BJ (cell line): ENCODE results near the gene ALDH3A1. TPM values are rescaled to one million over a fixed set of nuclear protein-coding genes. Genes with fewer than 3 reads are reported as not detected.

Experiments
- CTCF ChIA-PET: fragments of 350-600 bp; formaldehyde crosslinking; extraction: SDS; loops from one replicate; lab custom pipeline; 2021; ENCODE audit warnings: antibody characterized with exemption, inconsistent platforms; lab: Yijun Ruan, JAX
- POLR2A ChIA-PET: fragments of 300-600 bp; sonication (Branson Sonifier 250); formaldehyde crosslinking; extraction: SDS; loops from one replicate; lab custom pipeline; 2021; ENCODE audit warnings: antibody characterized with exemption; lab: Charles Lee
- DNase-seq: peaks from one replicate; pipeline ENCODE4 v3.0.0-alpha.2; 2011; ENCODE audit warnings: low read depth
- H3K27me3 ChIP-seq: 2 replicates; pipeline ENCODE4 v1.6.0; 2011; ENCODE audit warnings: low read length; ENCODE audit not compliant: control insufficient read depth, insufficient read depth
- H3K36me3 ChIP-seq: 2 replicates; pipeline ENCODE4 v1.5.1; 2011; ENCODE audit warnings: low read length; ENCODE audit not compliant: control insufficient read depth, insufficient read depth
- H3K4me3 ChIP-seq: 2 replicates; pipeline ENCODE4 v1.5.1; 2011; ENCODE audit warnings: low read depth, mild to moderate bottlenecking, control low read depth, low read length
- CTCF ChIP-seq: IDR thresholded peaks from 2 replicates; pipeline ENCODE4 v1.5.1; 2011; ENCODE audit warnings: low read depth, mild to moderate bottlenecking, control low read depth, inconsistent platforms, low read length, moderate library complexity; ENCODE audit not compliant: insufficient read depth
- polyA minus RNA-seq: library from RNA; depleted of rRNA, polyadenylated mRNA; stranded (reverse); fragments of >200 nt; gene quantifications from 2 replicates; pipeline ENCODE4 v1.2.3, GENCODE V29; 2011; rRNA and poly(A)+ RNA removed
- polyA plus RNA-seq: library from polyadenylated mRNA; depleted of rRNA; stranded (reverse); fragments of >200 nt; gene quantifications from 2 replicates; pipeline ENCODE4 v1.2.3, GENCODE V29; 2011; rRNA removed

Gene ALDH3A1
- polyA plus RNA-seq (0.11 and 0.20 TPM in 2 replicates), polyA minus RNA-seq (1.2 TPM in 1 of 2 replicates, not detected in the other)

- no peak within 1 kb of the TSS for H3K4me3 ChIP-seq
- H3K27me3 ChIP-seq, result 0 out of 2 replicates have a peak, but pooled peaks cover 6% of the 10 kb centered on the region
- TF ChIP-seq CTCF, result no peak
- no peak for DNase-seq
- H3K36me3 ChIP-seq, result no peaks in the 10 kb centered on the region
- ChIA-PET CTCF (interaction anchor here (11.6 kb wide), 1 partner anchor 16 kb away, joined by 84 read pairs; no protein-coding TSS in a partner anchor), POLR2A (no interaction called here)
These were observed at the start of gene ALDH3A1 for GRCh38 chr17:19747829-19748806. ALDH3A1 (minus strand) TSS chr17:19748298; CDS start chr17:19745129, 3,169 bp downstream.

- TF ChIP-seq CTCF, result no peak
- POLR2A ChIA-PET, result no interaction called here
- H3K36me3 ChIP-seq, result peaks cover 12% of the 10 kb centered on the region
- no peak overlapping the region for H3K4me3 ChIP-seq
- DNase-seq, result no peak
- H3K27me3 ChIP-seq, result no peaks in the 10 kb centered on the region
- CTCF ChIA-PET, result interaction anchor here (1.0 kb wide), 1 partner anchor 28 kb away, joined by 3 read pairs; no protein-coding TSS in a partner anchor
These were observed 48.4 kb upstream of the ALDH3A1 start for GRCh38 chr17:19796457-19796856.

- ChIA-PET CTCF (no interaction called here), POLR2A (no interaction called here)
- Histone ChIP-seq H3K27me3 (no peaks in the 10 kb centered on the region), H3K36me3 (peaks cover 5% of the 10 kb centered on the region), H3K4me3 (no peak overlapping the region)
- DNase-seq, result no peak
- TF ChIP-seq CTCF, result no peak
These were observed 43.9 kb upstream of the ALDH3A1 start for GRCh38 chr17:19791918-19792550.

GRCh38 chr17:19787733-19788357, 39.7 kb upstream of the ALDH3A1 start:
- no peak for TF ChIP-seq CTCF
- no peak overlapping the region for H3K4me3 ChIP-seq
- no peaks in the 10 kb centered on the region for H3K27me3 ChIP-seq
- DNase-seq, result no peak
- peaks cover 5% of the 10 kb centered on the region for H3K36me3 ChIP-seq
- ChIA-PET POLR2A (no interaction called here), CTCF (no interaction called here)
